Myocyte (in vitro differentiated cells): ENCODE data around the gene RASSF3. TPM values are rescaled to one million over a fixed set of nuclear protein-coding genes. Genes with fewer than 3 reads are reported as not detected.
"Not testable (repeated sequence)": the region's sequence is repeated elsewhere in the genome, so short reads cannot be mapped to it uniquely, and the experiment has no call there.

Experiments
- DNase-seq: peaks from one replicate; pipeline ENCODE4 v3.0.0-alpha.2; 2012; ENCODE audit warnings: low read depth
- total RNA-seq: library from RNA; depleted of rRNA; stranded (reverse); fragments of >200 nt; gene quantifications from 2 replicates; pipeline ENCODE4 v1.2.3, GENCODE V29; 2014

The RASSF3 gene
- total RNA-seq, 1 donor from 2014 or later: 36.1 TPM

DNA sequence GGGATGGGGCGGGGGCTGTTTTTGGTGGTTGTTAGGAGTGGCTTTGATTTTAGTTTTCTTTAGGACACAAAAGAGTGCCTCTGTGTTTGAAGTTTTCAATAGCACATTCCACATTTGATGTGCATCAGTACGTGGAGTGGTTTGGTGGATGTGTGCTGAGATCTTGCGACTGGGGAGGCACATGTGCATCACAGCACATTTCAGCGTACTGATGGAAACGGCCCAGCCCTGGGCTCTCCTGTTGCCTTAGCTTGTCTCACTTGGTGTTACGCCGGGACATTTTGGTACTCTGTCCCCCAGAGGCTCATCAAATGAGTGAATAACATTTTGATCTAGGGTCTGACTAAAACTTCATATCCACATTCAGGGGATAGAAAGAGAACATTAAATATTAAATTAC is 78.4 kb downstream of the RASSF3 start:
- DNase-seq: no peak

DNA sequence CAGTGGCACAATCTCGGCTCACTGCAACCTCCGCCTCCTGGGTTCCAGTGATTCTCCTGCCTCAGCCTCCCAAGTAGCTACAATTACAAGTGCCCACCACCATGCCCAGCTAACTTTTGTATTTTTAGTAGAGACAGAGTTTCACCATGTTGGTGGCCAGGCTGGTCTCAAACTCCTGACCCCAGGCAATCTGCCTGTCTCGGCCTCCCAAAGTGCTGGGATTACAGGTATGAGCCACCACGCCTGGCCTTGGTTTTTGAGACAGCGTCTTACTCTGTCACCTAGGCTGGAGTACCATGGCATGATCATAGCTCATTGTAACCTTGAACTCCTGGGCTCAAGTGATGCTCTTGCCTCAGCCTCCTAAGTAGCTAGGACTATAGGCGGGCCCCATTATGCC is 79.9 kb downstream of the RASSF3 start:
- not testable (repeated sequence) for DNase-seq

DNA sequence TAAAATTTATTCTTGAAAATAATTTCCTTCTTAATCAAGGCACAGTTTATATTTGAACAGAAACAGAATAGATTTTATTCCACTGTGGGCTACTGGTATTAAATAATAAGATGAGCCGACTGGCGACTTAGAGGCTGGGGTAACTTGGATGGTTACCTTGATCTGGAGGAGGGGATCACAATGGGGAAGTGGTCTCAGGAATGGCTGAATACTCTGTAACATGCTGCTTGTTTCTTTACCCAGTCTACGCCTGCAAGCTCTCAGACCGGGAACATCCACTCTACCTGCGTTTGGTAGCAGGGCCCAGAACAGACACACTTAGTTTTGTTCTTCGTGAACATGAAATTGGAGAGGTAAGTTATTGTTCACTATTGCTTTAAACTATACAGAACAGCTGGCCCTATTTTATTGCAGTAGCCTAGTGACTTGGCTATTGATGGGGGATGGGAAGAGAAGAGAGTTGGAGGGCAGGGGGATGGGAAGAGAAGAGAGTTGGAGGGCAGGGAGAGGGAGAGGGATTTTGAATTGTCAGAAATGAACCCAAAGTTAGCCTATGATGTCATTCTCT is 81.0 kb downstream of the RASSF3 start:
- no peak for DNase-seq

DNA sequence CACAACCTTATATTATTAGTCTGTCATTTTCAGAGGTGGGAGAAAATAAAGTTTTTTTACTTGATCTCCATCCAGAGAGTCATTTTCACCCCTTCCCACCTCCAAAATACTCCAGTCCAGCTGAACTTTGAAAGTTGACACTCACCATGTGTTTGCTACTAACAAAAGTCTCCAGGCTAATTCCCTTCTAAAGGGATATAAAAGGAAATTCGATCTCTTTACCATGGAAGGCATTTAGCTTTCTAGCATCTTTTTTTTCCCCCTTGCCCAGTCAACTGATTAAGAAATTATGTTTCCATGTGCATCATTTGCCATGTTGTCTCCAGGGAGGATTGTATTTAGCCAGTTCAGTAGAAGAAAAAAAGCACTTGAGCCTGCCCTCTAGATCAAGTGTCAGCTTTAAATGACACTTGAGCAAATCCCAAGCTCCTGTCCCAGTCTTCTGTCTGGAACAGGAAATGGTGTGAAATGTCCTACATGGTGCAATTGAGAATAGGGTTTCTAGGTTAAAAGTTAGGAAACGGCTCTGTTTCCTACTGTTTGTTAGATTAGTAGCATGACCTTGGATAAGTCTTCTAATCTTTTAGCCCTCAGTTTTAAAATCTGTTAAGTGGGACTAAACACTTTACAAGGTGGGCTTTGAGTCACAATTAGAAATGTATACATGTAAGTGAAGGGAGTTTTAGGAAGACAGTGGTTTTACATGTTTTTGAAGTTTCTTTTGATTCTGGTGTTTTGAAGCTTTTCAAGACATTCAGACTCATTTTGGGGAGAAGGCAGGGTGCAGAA is 81.7 kb downstream of the RASSF3 start:
- DNase-seq: peak; percentile 85

DNA sequence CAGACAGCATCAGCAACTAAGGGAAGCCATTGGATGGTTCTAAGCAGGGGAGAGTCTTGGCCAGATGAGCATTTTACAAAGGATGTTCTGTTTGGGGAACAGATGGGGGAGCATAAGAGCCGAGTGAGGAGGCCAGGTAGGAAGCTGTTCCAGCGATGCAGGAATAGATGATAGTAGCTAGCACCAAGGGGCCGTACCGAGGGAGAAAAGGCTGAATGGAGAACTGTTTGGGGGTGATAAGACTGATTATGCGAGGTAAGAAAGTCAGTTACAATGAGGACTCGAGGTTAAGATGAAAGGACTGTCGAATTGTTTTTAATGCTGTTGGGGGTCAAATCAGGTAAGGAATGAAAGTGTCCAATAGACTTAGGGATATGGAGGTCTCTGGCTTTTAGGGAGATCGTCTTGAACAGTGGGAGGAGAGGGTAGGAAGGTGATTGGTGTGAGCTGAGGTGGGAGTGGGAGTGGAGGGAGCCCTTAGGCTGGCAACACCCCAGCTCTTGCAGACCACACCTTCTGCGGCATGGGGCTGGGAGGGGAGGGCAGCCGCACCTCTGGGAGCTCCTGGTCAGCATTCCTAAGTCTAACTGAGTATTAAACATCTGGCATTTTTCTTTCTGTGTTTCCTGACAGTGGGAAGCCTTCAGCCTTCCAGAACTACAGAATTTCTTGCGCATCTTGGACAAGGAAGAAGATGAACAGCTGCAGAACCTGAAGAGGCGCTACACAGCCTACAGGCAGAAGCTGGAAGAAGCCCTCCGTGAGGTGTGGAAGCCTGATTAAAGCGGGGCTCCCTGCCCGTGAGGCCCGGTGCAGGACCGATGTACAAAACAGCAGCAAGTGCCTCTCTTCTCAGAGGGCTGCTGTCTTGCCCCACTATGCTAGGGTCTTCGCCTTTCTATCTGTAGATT is 84.1 kb downstream of the RASSF3 start:
- no peak for DNase-seq

DNA sequence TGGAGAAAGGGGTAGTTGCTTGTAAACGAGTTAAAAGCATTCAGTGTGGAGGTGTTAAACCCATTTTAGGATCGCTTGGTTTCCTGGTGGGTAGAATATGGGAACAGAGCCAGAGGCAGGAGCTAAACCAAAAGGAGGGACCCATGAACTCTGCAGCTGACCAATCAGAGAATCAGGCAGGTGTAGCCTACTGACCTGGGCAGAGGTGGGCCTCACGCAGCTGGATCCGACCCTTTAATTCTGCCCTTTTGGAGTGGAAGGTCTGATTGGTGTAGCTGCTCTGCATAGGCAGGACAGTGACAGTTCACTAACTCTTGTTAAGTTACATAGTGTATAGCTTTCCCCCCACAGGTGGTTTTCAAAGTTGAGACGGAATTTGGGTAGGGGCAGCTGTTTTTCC is 85.3 kb downstream of the RASSF3 start:
- no peak for DNase-seq

DNA sequence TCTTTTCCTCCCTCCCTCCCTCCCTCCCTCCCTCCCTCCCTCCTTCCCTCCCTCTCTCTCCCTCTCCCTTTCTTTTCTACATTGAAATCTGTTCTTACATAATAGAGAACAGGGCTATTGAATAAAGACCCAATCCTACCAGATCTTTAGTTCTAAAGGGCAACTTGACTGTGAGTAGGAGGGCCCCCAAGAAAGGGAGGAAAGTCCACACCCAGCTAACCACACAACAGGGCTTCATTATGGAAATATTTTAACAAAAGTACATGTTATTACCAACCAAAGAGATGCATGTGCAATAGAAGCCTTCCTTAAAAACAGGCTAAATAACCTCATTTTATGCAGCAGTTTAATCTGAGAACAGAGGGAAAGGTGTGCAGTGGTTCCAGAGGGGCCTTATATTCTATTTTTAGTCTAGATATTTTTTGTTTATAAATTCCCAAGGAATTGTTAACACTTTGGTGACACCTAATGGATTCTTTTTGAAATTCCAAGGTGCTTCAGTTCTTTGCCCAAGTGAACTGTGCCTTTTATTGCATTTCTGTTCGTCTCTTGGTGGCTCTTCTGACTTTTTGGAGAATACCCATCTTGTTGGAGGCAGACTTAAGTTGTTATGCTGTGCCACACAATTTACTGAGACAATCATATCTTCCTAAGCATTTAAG is 85.9 kb downstream of the RASSF3 start:
- peak; percentile 46 for DNase-seq

DNA sequence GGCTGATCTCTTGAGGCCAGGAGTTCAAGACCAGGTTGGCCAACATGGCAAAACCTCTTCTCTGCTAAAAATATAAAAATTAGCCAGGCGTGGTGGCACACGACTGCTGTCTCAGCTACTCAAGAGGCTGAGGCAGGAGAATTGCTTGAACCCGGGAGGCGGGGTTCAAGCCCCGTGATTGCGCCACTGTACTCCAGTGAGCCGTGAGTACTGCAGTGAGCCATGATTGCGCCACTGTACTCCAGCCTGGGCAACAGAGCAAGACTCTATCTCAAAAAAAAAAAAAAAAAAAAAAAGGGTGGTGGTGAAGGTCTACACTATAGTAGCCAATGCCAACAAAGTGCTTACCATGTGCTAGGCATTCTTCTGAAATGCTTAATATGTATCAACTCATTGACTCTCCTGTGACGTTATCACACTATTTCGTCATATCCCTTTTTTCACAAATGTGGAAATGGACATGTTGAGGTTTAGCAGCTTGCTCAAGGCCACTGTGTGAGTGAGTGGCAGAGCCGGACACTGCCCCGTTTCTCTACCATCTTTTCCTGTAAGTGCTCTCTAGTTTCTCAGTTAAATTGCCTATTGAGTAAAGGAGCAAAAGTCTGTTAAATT is 89.3 kb downstream of the RASSF3 start:
- no peak for DNase-seq

DNA sequence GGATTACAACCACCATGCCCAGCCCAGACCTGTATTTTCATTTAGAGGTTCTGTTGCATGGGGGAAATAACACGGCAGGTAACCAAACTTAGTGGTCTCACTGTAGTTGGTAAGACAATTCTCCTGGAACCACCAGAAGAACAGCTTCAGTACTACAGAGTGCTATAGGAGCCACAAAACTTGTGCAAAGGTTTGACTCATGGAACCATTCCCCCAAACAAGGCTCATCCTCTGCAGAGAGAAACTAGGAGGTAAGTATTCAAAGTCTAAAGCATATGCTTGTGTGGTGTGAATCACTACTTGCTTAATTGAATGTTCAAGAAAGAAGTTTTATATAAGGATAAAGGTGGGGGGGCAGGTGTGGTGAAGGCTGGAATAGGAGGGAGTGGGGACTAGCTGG is 90.2 kb downstream of the RASSF3 start:
- DNase-seq: no peak

DNA sequence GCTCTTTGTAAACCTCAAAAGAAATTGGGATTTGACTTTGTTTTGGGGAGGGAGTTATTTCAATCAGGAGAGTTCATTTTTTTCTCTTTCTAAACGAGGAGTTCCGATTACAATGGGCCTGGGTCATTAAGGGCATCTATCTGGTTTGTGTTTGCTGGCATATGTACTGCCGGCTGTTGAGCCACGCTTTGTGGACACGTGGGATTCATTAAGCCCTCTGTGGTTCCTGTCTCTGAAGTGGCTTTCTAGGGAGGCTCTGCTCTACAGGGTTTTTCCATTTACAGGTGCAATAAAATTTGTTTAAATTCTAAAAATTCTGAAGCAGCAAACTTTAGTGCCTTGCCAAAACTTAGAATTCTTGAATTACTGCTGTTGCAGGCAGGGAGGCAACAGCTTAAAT is 91.0 kb downstream of the RASSF3 start:
- no peak for DNase-seq

DNA sequence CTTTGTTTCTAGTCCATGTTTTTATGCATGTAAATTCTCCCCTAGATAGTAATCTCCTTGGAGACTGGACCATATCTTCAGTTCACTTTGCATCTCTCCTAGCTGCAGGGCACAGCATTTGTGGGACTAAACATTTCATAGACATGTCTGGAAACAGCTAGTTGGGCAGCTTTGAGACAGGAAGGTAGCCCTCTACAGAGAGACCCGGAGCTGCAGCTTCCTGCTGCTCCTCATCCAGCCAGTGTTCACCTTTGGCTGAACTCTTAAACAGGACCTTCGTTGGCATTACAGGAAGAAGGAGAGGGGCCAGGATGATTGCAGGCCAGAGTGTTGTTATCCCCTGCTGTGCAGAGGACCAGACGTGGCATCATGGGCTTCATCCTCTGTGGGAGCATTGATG is 96.0 kb downstream of the RASSF3 start:
- DNase-seq: no peak

DNA sequence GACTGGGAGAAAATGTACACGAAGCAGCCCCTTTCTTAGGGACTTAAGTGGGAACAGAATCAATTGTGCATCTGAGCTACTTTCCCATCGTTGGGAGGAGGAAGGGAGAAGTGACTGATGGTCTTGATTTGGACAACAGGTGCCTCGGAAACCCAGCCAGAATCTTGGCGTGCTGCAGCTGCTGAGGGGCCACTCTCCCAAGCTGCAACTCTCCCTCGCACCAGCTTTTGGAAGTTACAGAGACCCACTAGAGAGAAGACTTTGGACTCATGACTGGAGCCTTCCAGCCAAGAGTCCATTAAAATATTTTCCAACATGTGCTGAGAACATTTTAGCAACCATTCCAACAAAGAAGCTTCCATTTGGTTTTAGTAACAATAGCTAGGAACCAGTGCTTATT is 96.6 kb downstream of the RASSF3 start:
- DNase-seq: peak; percentile 74

DNA sequence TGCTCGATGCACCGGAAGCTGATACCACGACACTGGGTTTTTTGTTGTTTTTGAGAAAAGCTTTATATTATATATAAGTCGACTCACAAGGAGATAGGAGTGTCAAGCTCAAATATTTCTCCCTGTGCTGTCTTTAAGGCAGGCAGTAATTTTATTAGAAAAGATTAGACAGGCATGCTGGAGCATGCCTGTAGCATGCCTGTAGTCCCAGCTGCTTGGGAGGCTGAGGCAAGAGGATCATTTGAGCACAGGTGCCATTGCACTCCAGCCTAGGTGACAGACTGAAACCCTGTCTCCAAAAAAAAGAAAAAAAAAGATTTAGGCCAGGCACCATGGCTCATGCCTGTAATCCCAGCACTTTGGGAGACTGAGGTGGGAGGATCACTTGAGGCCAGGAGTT is 97.1 kb downstream of the RASSF3 start:
- no peak for DNase-seq

DNA sequence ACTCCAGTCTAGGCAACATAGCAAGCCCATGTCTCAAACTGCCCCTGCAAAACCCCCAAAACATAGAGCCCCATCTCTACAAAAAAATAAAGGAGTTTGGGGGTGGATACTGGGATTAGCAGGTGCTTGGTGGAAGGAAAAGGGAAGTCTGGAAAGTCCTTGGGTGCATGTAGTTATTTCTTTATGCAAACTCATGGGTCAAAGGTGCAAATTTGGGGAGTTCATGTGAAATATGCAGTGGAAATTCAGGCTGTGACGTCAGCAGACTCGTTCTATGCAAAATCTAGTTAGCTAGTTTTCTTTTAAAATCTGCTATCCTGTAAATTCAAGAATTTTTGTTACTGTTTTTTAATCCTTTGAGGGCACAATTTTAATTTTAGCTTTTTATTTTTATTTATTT is 97.6 kb downstream of the RASSF3 start:
- DNase-seq: no peak

DNA sequence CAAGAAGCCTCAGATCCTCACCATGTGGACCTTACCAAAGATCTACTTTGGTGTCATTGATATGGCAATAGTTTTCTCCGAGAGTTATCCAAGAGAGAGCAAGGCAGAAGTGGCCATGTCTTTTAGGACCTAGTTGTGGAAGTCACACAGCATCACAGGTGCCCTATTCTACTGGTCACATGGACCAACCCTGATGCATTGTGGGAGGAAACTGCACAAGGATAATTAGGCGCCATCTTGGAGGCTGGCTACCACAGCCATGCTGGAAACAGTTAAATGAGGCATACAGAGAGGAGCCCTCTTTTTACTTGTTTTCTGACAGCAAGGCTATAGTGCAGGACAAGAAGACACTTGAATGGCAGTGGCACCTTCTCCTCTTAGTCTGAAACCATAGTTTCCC is 99.1 kb downstream of the RASSF3 start:
- DNase-seq: no peak

DNA sequence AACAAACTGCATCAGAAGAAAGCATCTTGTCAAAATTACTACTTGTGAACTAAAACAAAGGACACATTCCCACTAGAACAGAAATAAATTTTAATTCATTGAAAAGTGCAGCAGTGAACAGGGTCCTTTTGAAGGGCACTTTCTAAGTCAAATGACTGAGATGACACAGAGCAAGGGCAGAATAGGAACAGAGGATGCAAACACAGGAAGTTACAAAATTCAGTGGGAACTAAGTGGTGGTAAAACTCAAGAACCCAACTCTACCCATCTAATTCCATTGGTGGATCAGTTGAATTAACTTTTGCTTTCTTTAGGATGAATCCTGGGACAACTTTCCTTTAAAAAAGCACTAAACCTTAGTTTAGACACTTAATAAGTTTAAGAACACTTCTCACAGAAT is 103.1 kb downstream of the RASSF3 start:
- DNase-seq: no peak

DNA sequence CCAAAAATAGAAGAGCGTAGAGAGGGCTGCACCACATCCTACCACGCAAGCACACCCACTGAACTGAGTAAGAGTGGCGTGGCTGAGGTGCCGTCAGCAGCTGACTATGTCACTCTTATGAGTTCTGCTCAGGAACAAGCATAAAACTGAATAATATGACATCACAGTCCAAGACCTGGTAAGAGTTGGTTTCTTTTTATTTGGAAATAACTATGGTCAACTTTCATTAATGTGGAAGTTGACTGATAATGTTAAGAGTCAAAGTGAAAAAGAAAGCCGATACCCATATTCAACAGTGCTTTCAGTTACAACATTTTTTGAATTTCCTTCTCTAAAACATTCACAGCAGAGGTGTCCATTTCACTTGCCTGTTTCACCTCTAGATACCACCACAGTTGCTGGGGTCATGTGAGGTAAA is 104.3 kb downstream of the RASSF3 start:
- DNase-seq: peak; percentile 69

DNA sequence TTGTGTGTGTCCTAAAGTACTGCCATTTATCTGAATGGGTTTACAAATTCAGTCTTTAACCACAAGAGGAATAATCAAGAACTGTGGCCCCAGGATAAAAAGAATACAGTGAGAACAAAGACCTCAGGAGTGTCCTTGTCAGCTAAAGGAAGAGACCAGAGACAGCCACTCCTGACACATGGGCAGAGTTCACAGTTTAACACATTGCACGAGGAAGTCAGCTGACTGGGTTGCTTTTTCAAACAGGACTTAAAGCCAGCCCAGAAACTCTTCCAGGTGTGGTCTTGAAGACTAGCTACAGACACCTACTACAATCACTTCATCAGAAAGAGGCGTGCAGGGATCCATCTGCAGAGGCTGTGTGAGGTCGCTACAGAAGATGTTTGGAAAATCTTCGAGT is 106.1 kb downstream of the RASSF3 start:
- DNase-seq: no peak

DNA sequence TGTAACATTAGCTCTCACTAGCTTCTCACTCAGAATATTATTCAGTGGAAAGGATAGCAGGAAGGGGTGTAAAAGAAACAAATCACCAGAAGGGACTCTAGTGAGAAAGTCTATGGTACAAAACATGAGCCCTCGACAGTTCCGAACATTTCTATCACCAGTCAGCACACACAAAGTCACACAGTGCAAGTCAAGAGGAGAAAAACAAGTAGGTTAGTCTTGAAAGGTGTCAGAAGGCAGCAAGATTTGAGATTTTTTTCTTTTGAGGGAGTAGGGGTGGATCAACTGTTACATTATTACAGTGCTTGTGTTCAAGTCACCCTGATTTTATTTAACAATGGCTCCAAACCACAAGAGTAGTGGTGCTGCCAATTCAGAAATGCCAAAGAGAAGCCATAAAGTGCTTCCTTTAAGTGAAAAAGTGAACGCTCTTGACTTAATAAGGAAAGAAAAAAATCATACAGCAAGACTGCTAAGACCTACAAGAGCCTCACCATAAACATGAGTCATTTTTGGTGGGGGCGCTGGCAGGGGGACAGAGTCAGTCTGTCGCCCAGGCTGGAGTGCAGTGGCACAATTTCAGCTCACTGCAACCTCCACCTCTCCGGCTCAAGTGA is 106.7 kb downstream of the RASSF3 start:
- DNase-seq: no peak

DNA sequence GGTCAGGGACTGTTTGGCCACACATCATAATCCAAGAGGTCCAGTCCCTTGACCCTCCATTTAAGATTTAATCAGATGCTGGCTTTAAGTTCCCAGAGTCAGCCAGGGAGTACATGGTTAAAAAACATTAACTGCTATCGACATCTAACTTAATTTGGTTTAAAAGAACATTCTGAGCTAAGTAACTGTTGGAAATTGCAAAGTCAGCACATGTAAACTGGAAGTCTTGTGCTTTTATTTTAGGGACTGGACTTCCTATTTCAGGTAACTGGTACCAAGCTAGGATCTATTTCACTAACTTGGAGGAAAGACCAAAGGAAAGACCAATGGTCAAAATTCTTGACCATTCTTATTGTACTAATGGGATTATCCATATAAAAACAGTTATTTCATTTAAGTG is 108.4 kb downstream of the RASSF3 start:
- DNase-seq: no peak

DNA sequence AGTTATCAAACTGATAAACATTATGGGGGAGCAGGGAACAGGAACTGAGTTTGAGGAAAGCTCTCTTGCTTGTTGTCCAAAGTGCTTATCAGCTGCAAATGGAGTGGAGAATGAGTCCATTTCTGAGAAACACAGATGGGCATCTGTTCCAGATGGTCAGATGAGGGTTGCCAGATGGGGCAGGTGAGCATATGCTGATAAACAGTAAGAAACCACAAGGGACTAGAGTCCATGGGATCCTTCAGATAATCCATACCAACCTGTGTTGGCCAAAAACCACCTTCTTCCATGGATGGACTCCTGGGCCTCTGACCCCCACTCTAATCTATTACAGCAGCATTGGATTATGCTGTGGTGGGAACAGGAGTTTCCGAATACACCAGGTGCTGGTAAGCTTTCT is 110.6 kb downstream of the RASSF3 start:
- DNase-seq: no peak
